22Rv1 (cell line): ENCODE results near the gene ITIH6.

Source experiments
- H3K27ac ChIP-seq: fragments of 450-650 bp; 2 replicates; pipeline ENCODE4 v1.5.1; 2017
- CTCF ChIP-seq: fragments of 450-650 bp; IDR thresholded peaks from 2 replicates; pipeline ENCODE4 v1.5.1; 2017; ENCODE audit warnings: mild to moderate bottlenecking
- ZFX ChIP-seq: fragments of 450-650 bp; IDR thresholded peaks from 2 replicates; pipeline ENCODE4 v1.6.1; 2017; ENCODE audit warnings: antibody characterized with exemption, borderline replicate concordance

Gene ITIH6

GRCh38 chrX:54711735-54712134, 86.3 kb downstream of the ITIH6 start:
- TF ChIP-seq ZFX (no peak), CTCF (no peak)
- no peak overlapping the region for H3K27ac ChIP-seq

DNA sequence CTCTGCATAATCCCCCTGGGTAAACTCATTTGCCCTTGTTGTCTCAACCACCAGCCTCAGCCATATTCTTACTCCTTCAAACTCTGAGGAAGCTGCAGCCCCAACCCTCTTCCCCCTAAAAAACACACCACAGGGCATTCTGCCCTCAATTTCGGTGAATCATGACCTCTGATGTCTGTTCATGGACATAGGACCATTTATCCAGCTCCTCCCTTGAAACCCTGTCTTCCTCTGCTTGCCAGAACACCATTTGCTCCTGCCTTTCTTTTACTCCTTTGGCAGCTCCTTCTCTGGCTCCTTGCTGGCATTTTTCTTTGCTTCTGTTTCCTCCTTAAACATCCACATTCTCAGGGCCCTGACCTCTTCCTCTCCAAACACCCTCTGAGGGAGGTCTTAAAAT, 87.1 kb downstream of the ITIH6 start:
- H3K27ac ChIP-seq, result no peak overlapping the region
- TF ChIP-seq ZFX (no peak), CTCF (no peak)

GRCh38 chrX:54708404-54708803, 89.7 kb downstream of the ITIH6 start:
- no peak overlapping the region for H3K27ac ChIP-seq
- no peak for TF ChIP-seq CTCF
- no peak for TF ChIP-seq ZFX
